Measurements from ENCODE around the gene SAA4.

SAA4 gene

DNA sequence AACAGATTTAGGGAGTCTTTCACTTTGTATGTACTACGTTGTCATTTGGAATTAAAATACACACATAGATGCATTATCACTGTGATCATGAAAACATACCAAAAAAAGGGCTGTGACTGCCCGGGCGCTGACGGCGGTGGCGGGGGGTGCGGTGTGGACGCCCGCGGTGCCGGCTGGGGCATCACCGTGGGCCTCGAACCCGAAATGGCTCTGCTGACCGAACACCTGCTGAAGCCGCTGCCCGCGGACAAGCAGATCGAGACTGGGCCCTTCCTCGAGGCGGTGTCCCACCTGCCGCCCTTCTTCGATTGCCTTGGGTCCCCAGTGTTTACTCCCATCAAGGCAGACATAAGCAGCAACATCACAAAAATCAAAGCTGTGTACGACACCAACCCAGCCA, 47.8 kb downstream of the SAA4 start:
- no peak for DNase-seq

All from activated T-cell treated with anti-CD3 and anti-CD28 coated beads, Interleukin-2, amount 50 U/mL, for 48 hours (primary cell).